Adrenal gland (tissue), 12 donors: ENCODE measurements around the gene GPAM. TPM values are rescaled to one million over a fixed set of nuclear protein-coding genes. Genes with fewer than 3 reads are reported as not detected.
A peak's percentile ranks its signal among the peaks of the same experiment; 100 is the strongest.

ENCODE experiments used
- DNase-seq, 7 donors: peaks; one replicate each; pipeline ENCODE4 v3.0.0-alpha.2; 2019 to 2020
- H3K27ac ChIP-seq, 5 donors: fragments of 200-600 bp; sonication (generic) in 4 of 5; 1 replicate in 3 of 5; 2 replicates in 2 of 5; pipeline versions ENCODE4 v1.5.1 to v1.8.0; 2016 to 2020; ENCODE audit warnings: mild to moderate bottlenecking in 1 of 5
- H3K27me3 ChIP-seq: fragments of 200-600 bp; 2 replicates; pipeline ENCODE4 v1.8.0; 2021
- H3K36me3 ChIP-seq, 2 donors: fragments of 200-600 bp; replicated peaks in 1 of 2; 1 replicate in 1 of 2; 2 replicates in 1 of 2; pipeline versions ENCODE4 v1.5.1 to v1.8.0; 2018 to 2022
- H3K4me1 ChIP-seq, 2 donors: fragments of 200-600 bp; replicated peaks in 1 of 2; 1 replicate in 1 of 2; 2 replicates in 1 of 2; pipeline versions ENCODE4 v1.5.1 to v1.8.0; 2018 to 2021
- H3K4me3 ChIP-seq, 4 donors: fragments of 200-600 bp; sonication (generic) in 3 of 4; one replicate each; pipeline ENCODE4 v1.5.1; 2016 to 2018
- H3K9me3 ChIP-seq, 3 donors: fragments of 200-600 bp; sonication (generic) in 1 of 3; replicated peaks in 1 of 3; 1 replicate in 2 of 3; 2 replicates in 1 of 3; pipeline versions ENCODE4 v1.5.1 to v1.8.0; 2016 to 2021
- POLR2A ChIP-seq, 2 donors: fragments of 450-650 bp; IDR thresholded peaks; one replicate each; pipeline ENCODE4 v1.6.1; 2017; ENCODE audit warnings: antibody characterized with exemption in 2 of 2, mild to moderate bottlenecking in 2 of 2, moderate library complexity in 1 of 2
- WGBS, 4 donors: extraction: QIAGEN DNeasy Blood & Tissue Kit in 2 of 4; methylation state at CpG; one replicate each; pipeline versions ENCODE4 v1.1.5 to v1.1.7; 2013 to 2017; 5-methylcytosine and 5-hydroxymethylcytosine counted together
- intact Hi-C, 2 donors: fragments of 100-400 bp; cut with DNase I; formaldehyde crosslinking; loops; one replicate each; pipeline versions ENCODE4 v1.14.1 to v1.15.0; 2022 to 2023
- polyA plus RNA-seq, 3 donors: library from polyadenylated mRNA; stranded (reverse); fragments of 200-250 nt in 2 of 3; fragments of 350-450 nt in 1 of 3; fragmentation: Illumina TruSeq in 1 of 3; extraction: RNeasy Lipid Tissue Mini Kit (QIAGEN cat#74804) in 1 of 3; gene quantifications; one replicate each; pipeline ENCODE4 v1.2.3, GENCODE V29; 2013 to 2014
- total RNA-seq, 9 donors: library from RNA; depleted of rRNA in 4 of 9; stranded (reverse); fragments of >200 nt in 4 of 9; fragments of 120-200 nt in 1 of 9; fragmentation: NEBNext Ultra II Directional in 1 of 9; extraction: Animal tissue kit (Norgen Biotek cat#: 25700) in 1 of 9; gene quantifications; one replicate each; pipeline versions ENCODE4 v1.1.0 to v1.2.4, GENCODE V29; 2013 to 2023
- TF ChIP-seq, protein P1 (sequence below), 6 experiments: fragments of 450-650 bp in 4 of 6; fragments of 200-600 bp in 2 of 6; sonication (generic) in 1 of 6; IDR thresholded peaks; 1 replicate in 5 of 6; 2 replicates in 1 of 6; pipeline versions ENCODE4 v1.5.1 to v1.8.0; 2016 to 2021; ENCODE audit warnings: antibody characterized with exemption in 6 of 6, mild to moderate bottlenecking in 2 of 6, moderate library complexity in 1 of 6
- donor health status: healthy with polysubstance abuse.
- donor health status: Bipolar disorder and iron deficiency.
- donor health status: DM: yes; HTN: yes; CAD: no.
- donor health status: DM: no; HTN: no; CAD: no.
- donor health status: DM: no; HTN: no; CAD: no.
- donor health status: DM: yes; HTN: yes; CAD: no.

GPAM gene
- total and polyA plus RNA-seq, 12 donors = 15.9 to 297 (median 104) TPM

DNA sequence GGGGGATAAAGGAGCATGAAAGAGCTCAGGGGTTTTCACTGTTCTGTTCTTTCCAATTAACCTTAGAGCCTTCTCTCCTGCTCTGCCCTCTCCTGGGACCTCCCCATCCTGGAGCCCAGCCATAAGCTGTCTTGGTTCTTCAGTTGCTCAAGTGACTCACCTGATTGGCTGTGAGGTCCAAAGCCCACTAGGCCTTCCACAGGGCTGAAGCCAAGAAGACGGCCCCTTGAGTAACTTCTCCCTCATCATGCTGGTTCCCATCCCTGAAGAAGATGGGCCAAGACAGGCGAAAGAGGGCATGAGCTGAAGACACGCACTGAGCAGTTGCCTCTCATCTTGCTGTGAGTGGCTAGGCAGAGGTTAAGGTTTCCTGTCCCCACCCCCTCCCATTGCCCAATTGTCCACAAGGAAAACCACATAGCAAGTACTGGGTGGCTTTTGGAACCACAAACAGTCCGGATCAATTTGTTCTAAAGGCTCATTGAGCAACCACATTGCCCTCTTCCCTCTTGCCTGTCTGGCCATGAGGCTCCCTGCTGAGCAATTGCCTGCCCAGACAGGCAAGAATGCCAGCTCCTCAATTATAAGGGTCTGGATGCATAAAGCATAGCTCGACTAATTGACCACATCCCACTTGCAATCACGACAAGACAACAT, 43.9 kb upstream of the GPAM start:
- H3K4me1 ChIP-seq = peaks cover 9 to 24% of the 10 kb centered on the region in 2 donors
- WGBS, 4 donors = 51 to 62% (median 56%) methylated on average over 6 of the region's 6 CpGs
- H3K36me3 ChIP-seq = no peaks in the 10 kb centered on the region
- no peaks in the 10 kb centered on the region for H3K9me3 ChIP-seq
- H3K27ac ChIP-seq = no peak overlapping the region
- H3K27me3 ChIP-seq = no peaks in the 10 kb centered on the region
- intact Hi-C loops = no loop called here
- TF ChIP-seq, protein P1, sequence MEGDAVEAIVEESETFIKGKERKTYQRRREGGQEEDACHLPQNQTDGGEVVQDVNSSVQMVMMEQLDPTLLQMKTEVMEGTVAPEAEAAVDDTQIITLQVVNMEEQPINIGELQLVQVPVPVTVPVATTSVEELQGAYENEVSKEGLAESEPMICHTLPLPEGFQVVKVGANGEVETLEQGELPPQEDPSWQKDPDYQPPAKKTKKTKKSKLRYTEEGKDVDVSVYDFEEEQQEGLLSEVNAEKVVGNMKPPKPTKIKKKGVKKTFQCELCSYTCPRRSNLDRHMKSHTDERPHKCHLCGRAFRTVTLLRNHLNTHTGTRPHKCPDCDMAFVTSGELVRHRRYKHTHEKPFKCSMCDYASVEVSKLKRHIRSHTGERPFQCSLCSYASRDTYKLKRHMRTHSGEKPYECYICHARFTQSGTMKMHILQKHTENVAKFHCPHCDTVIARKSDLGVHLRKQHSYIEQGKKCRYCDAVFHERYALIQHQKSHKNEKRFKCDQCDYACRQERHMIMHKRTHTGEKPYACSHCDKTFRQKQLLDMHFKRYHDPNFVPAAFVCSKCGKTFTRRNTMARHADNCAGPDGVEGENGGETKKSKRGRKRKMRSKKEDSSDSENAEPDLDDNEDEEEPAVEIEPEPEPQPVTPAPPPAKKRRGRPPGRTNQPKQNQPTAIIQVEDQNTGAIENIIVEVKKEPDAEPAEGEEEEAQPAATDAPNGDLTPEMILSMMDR (IDR thresholded peaks at IDR 0.05) = no peak
- TF ChIP-seq POLR2A (IDR thresholded peaks at IDR 0.05) = no peak
- DNase-seq = peak in 5 of 7 donors; percentile 19 to 50 (median 37)
- no peak overlapping the region for H3K4me3 ChIP-seq

DNA sequence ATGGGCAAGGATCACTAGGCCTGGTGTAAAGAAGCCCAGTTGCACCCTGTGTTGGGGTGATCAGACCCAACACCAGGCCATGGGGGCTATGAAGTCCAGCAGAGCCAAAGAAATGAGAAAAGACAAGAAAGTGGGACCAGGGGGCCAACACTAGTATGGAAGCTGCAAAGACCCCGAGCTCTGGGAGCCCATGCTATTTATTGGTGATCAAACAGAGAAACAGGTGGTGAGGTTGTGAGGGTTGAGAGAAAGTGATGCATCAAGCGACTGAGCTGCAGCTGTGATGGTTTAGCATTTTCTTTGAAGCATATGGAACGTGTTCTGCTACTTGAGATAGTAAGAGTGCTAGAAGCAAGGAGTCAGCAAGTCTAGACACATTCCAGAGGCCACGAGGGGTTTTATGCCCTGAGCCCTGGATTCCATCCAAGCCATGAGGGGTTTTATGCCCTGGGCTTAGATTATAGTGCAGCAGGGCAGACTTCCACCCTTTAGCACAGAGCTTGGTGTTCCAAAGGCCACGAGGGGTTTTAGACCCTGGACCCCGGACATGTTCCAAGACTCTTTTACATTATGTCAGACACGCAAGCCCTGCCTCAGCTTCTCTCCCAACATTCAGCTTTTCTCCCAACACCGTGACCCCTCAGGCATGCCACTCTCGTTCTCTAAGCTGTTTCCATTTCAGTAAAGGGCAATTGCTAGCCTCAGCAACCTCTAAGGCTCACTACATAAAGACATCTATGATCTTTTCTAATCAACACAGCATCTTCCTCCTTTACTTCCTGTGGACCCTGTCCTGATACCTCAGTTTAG, 43.1 kb upstream of the GPAM start:
- WGBS, 4 donors = 87 to 93% (median 88%) methylated on average over 9 of the region's 9 CpGs
- TF ChIP-seq, protein P1 (IDR thresholded peaks at IDR 0.05) = no peak
- TF ChIP-seq POLR2A (IDR thresholded peaks at IDR 0.05) = no peak
- intact Hi-C loops = no loop called here
- H3K4me1 ChIP-seq = peaks cover 9 to 24% of the 10 kb centered on the region in 2 donors
- H3K36me3 ChIP-seq = no peaks in the 10 kb centered on the region
- no peaks in the 10 kb centered on the region for H3K9me3 ChIP-seq
- H3K4me3 ChIP-seq = no peak overlapping the region
- H3K27me3 ChIP-seq = no peaks in the 10 kb centered on the region
- DNase-seq = no peak
- H3K27ac ChIP-seq = no peak overlapping the region

DNA sequence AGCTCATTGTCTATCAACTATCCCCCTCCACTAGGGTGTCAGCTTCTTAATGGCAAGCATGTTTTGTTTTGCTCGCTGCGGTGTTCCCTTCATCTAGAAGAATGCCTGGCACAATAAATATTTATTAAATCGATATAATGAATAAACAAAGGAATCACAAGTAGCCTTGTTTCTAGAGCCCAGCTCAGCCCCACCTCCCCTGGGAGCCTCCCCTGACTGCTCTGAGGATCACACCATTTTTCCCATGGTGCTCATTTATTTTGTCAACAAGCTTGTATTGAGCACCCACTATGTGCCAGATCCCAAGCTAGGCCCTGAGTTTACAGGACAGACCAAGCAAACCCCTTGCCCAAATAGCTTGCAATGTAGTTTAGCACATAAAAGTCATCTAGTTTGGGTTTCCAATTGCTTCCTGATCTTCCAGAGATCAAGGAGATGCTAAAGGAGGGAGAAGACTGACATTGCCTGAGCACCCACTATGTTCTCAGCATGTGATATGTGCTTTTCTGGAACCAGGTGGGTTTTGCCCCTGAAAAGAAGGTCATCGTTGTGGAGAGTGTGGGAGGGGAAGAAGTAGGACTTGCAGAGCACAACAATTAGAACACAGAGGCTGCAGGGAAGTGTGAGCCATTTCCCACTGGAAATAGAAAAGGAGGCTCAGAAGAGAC, 42.3 kb upstream of the GPAM start:
- WGBS, 4 donors = 92 to 96% (median 94%) methylated on average over 4 of the region's 4 CpGs
- no peak for DNase-seq
- H3K4me1 ChIP-seq = peaks cover 9 to 24% of the 10 kb centered on the region in 2 donors
- H3K27me3 ChIP-seq = no peaks in the 10 kb centered on the region
- intact Hi-C loops = no loop called here
- H3K9me3 ChIP-seq = no peaks in the 10 kb centered on the region
- no peaks in the 10 kb centered on the region for H3K36me3 ChIP-seq
- TF ChIP-seq POLR2A (IDR thresholded peaks at IDR 0.05) = no peak
- TF ChIP-seq, protein P1 (IDR thresholded peaks at IDR 0.05) = no peak
- H3K27ac ChIP-seq = no peak overlapping the region
- H3K4me3 ChIP-seq = no peak overlapping the region

DNA sequence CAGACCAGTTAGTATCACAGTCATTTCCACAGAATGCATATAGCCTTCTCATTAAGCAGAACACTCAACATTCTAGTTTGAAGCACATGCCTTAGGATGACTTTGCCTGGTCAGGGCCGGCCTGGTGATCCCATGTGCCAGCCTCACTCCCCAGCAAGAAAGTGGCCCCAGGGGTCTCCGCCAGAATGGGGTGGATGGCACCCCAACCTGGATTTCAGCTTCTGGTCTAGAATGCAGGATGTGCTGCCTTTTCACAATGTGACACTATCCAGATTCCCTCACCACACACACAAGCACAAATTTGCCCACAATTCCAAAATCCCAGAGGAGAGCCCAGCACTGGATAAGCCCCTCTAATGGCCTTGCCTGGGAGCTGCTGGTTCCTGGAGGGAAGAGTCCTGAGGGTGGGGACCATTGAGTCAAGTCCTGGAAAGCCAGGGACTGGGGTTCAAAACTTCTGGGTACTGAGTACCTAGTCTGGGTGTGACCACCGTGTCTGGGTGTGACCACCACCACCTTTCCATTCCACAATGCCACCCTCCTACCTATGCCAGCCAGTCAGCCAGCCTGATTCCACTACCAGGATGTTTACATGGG, 41.5 kb upstream of the GPAM start:
- Histone ChIP-seq H3K27me3 (no peaks in the 10 kb centered on the region), H3K27ac (peak overlapping the region in 2 of 5 donors; percentile 13 to 38), H3K4me3 (no peak overlapping the region), H3K36me3 (no peaks in the 10 kb centered on the region), H3K9me3 (no peaks in the 10 kb centered on the region), H3K4me1 (peaks cover 9 to 24% of the 10 kb centered on the region in 2 donors)
- intact Hi-C loops = no loop called here
- peak in 1 of 7 donors; percentile 34 for DNase-seq
- WGBS, 4 donors = 81 to 87% (median 86%) methylated on average over 3 of the region's 3 CpGs
- TF ChIP-seq, protein P1 (IDR thresholded peaks at IDR 0.05) = no peak
- no peak for TF ChIP-seq POLR2A (IDR thresholded peaks at IDR 0.05)
